Islet of Langerhans (tissue), 1 donor: ENCODE data around the gene KANK2.
A peak's percentile ranks its signal among the peaks of the same experiment; 100 is the strongest.
"Not testable (repeated sequence)": the region's sequence is repeated elsewhere in the genome, so short reads cannot be mapped to it uniquely, and the experiment has no call there.

ENCODE experiments used
- FAIRE-seq: peaks from one replicate; lab custom pipeline; 2011; peaks lifted over from hg19 to GRCh38; lab: Jason Lieb, UNC

KANK2 gene

DNA sequence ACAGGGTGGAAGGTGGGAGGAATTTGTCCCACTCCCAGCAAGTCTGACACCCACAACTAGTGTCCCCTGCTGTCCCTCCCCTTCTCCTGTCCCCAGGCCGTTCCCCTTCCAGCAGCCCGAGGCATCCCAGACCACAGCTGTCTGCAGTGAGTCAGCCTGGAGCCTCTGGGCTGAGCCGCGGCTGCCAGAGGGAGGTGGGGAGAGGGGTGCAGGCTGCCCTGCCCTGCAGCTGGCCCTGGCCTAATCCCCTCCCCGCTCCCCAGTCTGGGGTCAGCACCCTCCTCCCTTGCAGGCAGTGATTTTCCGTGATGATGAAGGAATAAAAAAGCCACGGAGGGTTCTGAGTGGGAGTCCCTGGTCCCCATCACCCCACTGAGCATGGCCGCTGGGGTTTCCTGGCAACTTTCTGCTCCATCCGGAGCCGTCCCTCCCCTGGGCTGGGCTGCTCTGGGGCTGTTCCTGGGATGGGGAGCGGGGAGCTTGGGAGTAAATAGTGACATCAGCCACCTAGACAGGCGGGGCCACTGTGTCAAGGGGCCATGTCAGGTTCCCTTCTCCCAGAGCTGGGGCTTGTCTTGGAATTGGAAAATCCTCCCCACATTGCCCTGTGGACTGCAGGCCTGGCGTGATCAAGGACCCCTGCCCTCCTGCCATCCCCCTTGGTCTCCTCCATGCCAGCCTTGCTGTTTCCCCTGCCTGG, 58.6 kb downstream of the KANK2 start:
- no peak for FAIRE-seq

DNA sequence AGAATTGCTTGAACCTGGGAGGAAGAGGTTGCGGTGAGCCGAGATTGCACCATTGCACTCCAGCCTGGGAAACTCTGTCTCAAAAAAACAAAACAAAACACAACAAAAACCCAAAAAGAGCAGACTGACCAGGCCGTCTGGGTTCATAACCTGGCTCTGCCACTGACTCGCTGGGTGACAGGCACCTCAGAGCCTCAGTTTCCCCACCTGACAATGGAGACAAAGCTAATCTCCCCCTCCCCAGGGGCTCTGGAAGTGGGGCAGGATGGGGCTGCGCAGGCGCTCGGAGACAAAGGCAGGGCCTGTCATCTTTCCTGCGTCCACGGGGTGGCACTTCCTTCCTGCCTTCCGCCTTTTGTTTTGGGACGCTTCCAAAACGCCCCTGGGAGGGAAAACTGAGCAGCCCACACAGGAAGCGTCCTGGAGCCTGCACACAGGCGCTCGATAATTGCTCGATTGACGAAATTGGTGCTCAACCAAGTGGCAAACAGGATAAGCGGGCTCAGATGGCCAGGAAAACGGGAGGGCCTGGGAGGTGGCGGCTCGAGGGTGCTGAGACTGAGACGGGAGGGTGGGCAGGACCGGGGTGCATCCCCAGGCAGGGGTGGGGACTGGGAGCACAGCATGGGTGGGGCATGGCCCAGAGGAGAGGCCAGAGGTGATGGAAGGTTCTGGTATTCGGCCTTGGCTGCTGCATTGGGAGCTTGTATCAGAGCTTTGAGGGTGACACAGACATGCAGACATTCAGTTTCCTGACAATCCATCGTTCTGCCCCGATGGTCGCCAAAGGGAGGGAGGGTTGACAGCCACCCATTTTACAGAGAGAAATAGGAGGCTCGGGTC, 59.6 kb downstream of the KANK2 start:
- no peak for FAIRE-seq

DNA sequence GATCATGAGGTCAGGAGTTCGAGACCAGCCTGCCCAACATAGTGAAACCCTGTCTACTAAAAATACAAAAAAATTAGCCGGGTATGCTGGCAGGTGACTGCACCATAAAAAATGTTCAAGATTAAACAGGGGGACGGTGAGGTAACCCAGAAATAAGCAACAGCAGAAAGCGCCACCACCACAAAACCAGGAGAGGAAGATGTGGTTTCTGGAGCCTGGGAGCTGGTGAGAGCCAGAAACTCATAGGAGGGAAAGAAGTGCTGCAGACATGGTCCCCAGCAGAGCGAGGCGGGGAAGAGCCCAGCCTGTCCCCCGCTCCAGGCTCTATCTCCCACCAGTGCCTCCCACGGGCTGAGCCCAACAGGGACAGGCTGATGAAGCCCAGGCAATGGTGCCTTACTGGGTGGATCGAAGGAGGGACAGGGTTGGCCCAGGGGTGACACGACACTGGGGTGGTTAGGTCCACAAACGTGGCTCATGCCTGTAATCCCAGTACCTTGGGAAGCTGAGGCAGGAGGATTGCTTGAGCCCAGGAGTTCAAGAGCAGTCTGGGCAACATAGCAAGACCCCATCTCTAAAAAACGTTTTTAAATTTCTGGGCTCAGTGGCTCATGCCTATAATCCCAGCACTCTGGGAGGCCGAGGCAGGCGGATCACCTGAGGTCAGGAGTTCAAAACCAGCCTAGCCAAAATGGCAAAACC, 60.8 kb downstream of the KANK2 start:
- FAIRE-seq, result no peak

DNA sequence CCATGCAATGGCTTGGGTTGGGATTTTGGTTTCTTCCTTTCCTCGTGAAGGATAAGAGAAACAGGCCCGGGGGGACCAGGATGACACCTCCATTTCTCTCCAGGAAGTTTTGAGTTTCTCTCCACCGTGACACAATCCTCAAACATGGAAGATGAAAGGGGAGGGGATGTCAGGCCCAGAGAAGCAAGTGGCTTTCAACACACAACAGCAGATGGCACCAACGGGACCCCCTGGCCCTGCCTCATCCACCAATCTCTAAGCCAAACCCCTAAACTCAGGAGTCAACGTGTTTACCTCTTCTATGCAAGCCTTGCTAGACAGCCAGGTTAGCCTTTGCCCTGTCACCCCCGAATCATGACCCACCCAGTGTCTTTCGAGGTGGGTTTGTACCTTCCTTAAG, 65.9 kb downstream of the KANK2 start:
- no peak for FAIRE-seq

DNA sequence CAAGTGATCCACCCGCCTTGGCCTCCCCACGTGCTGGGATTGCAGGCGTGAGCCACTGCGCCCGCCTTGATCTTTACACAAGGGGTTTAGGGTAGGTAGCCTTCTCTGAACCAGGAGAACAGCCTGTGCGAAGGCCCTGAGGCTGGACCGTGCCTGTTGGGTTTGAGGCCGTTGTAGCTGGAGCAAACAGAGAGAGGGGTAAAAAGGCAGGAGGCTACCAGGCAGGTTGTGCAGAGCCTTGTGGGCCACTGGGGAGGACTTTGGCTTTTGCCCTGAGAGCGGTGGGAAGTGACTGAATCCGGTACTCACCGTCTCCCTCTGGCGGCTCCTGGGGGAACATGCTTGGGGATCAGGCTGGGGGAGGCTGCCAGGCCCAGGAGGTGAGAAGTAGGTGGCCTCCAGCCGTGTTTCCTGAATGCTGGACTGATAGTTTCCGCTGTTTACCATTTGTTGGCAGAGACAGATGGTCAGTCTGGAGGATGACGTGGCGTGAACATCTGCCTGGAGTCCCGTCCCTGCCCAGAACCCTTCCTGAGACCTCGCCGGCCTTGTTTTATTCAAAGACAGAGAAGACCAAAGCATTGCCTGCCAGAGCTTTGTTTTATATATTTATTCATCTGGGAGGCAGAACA, 66.4 kb downstream of the KANK2 start:
- FAIRE-seq, result peak; percentile 70

DNA sequence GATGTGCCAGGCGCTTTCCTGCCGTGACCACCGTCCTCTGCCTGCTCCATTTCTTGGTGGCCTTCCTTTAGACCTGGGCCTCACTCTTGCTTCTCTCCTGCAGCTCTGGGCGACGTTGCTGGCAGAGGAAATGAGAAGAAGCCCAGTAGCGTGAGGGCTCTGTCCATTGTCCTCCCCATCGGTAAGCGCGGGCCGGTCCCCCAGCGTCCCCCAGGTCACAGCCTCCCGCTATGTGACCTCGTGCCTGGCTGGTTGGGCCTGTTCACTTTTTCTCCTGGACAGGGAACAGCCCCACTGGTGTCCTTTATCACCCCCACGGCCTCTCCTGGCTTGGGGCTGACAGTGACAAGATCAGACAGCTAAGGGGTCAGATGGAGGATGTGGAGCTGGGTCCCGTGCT, 69.4 kb downstream of the KANK2 start:
- FAIRE-seq, result no peak

DNA sequence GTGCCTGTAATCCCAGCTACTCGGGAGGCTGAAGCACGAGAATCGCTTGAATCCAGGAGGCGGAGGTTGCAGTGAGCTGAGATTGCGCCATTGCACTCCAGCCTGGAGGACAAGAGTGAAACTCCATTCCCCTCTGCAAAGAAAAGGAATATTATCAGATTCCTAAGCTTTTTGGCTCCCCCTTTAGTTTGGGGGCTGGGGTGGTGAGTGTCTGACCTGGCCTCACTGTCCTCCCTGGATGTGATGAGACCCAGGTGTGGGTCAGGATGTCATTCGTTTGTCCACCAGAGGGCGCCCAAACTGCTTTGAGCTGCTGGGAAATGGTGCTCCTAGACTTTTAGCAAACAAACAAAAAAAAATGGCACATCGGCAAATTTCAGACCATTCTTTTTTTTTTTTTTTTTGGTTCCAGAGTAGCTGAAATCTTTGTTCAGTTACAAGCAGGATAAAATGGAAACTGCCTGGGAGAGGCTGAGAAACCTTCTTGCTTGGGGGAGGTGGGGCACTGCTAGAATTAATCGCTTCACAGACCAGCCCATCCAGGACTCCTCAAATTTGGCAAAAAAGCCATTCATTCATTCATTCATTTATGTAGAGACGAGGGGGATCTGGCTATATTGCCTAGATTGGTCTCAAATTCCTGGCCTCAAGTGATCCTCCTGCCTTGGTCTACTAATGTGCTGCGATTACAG, 71.2 kb downstream of the KANK2 start:
- FAIRE-seq, result no peak

DNA sequence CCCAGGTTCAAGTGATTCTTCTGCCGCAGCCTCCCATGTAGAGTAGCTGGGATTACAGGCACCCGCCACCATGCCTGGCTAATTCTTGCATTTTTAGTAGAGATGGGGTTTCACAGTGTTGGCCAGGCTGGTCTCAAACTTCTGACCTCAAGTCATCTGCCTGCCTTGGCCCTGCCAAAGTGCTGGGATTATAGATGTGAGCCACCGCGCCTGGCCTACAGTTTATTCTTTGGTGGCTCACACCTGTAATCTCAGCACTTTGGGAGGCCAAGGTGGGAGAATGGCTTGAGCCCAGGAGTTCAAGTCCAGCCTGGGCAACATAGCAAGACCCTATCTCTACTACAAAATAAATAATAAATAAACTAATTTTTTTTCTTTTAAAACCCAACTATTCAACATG, 73.2 kb downstream of the KANK2 start:
- not testable (repeated sequence) for FAIRE-seq

DNA sequence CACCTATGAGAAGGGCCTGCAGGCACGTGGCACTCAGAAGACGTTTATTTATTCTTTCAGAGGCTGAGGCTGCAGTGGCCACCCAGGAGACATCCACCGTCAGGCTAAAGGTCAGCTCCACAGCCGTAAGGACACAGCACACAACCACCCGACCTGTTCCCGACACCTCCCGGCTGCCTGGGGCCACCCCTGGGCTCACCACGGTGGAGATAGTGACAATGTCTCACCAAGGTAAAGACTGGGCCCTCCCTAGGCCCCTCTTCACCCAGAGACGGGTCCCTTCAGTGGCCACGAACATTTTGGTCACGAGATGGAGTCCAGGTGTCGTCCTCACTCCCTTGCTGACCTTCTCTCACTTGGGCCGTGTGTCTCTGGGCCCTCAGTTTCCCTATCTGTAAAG, 74.2 kb downstream of the KANK2 start:
- FAIRE-seq, result no peak

DNA sequence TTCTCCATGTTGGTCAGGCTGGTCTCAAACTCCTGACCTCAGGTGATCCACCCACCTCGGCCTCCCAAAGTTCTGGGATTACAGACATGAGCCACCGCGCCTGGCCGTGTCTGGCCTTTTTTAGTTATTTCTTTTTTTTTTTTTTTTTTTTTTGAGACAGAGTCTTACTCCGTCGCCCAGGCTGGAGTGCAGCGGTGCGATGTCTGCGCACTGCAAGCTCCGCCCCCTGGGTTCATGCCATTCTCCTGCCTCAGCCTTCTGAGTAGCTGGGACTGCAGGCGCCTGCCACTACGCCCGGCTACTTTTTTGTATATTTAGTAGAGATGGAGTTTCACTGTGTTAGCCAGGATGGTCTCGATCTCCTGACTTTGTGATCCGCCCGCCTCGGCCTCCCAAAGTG, 75.4 kb downstream of the KANK2 start:
- not testable (repeated sequence) for FAIRE-seq

DNA sequence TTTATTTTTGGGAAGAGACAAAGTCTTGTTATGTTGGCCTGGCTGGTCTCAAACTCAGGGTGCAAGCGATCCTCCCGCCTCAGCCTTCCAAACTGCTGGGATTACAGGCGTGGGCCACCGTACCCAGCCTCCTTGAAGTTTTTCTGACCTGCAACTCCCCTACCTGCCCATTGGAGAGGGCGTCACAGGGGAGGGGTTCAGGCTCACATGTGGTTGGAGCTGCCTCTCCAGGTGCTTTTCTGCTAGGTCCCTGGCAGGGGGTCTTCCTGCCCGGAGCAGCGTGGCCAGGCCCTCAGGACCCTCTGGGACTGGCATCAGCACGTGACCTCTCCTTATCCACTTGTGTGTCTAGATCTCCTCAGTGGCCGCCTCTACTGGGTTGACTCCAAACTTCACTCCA, 80.8 kb downstream of the KANK2 start:
- FAIRE-seq, result no peak

DNA sequence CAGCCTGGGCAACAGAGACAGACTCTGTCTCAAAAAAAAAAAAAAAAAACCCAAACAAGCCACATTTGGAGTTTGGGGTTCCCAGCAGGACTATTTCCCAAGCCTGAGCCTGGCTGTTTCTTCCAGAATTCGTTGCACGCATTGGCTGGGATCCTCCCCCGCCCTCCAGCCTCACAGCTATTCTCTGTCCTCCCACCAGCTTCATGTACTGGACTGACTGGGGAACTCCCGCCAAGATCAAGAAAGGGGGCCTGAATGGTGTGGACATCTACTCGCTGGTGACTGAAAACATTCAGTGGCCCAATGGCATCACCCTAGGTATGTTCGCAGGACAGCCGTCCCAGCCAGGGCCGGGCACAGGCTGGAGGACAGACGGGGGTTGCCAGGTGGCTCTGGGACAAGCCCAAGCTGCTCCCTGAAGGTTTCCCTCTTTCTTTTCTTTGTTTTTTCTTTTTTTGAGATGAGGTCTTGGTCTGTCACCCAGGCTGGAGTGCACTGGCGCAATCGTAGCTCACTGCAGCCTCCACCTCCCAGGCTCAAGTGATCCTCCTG, 81.4 kb downstream of the KANK2 start:
- no peak for FAIRE-seq

DNA sequence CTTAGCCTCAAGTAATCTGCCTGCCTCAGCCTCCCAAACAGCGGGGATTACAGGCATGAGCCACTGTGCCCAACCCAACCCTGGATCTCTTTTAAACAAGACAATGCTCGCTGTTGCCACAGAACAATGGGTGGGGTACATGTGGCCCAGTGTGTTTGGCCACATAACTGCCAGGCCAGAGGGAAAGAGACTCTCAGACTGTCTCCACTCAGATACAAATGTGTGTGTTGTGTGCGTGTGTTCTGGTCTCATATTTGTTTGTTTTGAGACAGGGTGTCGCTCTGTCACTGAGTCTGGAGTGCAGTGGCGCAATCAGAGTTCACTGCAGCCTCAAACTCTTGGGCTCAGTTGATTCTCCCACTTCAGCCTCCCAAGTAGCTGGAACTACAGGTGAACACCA, 82.3 kb downstream of the KANK2 start:
- no peak for FAIRE-seq
